Measurements from ENCODE around the gene OTULIN. TPM values are rescaled to one million over a fixed set of nuclear protein-coding genes. Genes with fewer than 3 reads are reported as not detected.

Gene OTULIN
- total and polyA plus RNA-seq, 11 donors, result 7.6 to 42.0 (median 27.1) TPM

DNA sequence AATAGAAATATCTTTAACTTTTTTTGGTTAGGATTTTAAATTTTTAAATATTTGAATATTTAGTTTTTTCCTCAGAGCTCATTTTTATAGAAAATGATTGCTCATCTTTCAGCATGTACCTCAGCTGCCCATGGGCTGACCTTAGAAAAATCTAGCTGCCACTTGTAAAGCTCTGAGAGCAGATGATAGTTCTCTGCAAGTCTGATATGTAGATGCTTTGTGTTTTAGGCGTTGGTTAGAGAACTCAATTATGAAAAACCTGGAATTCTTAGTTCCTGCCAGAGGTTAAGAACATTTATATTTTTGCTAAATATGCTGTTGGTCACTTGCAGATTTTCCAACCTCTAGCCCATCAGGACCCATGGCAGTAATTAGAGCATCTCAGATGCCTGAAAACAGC lies 15.1 kb downstream of the OTULIN start:
- Histone ChIP-seq H3K36me3 (peaks cover 0 to 61% (median 46%) of the 10 kb centered on the region in 9 donors), H3K27me3 (no peaks in the 10 kb centered on the region), H3K27ac (peak overlapping the region; percentile 45 to 88 (median 74)), H3K9me3 (no peaks in the 10 kb centered on the region), H3K4me1 (peaks cover 4 to 78% (median 44%) of the 10 kb centered on the region in 12 donors), H3K4me3 (no peak overlapping the region)
- intact Hi-C loops (cut with DNase I), result no loop called here
- TF ChIP-seq POLR2A (IDR thresholded peaks at IDR 0.05), result no peak
- TF ChIP-seq, protein P1, sequence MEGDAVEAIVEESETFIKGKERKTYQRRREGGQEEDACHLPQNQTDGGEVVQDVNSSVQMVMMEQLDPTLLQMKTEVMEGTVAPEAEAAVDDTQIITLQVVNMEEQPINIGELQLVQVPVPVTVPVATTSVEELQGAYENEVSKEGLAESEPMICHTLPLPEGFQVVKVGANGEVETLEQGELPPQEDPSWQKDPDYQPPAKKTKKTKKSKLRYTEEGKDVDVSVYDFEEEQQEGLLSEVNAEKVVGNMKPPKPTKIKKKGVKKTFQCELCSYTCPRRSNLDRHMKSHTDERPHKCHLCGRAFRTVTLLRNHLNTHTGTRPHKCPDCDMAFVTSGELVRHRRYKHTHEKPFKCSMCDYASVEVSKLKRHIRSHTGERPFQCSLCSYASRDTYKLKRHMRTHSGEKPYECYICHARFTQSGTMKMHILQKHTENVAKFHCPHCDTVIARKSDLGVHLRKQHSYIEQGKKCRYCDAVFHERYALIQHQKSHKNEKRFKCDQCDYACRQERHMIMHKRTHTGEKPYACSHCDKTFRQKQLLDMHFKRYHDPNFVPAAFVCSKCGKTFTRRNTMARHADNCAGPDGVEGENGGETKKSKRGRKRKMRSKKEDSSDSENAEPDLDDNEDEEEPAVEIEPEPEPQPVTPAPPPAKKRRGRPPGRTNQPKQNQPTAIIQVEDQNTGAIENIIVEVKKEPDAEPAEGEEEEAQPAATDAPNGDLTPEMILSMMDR (IDR thresholded peaks at IDR 0.05), result no peak
- DNase-seq, result no peak
- no peak for ATAC-seq
- WGBS, 4 donors, result 54 to 67% (median 62%) methylated on average over 1 of the region's 1 CpG

- H3K27me3 ChIP-seq, result no peaks in the 10 kb centered on the region
- H3K9me3 ChIP-seq, result no peaks in the 10 kb centered on the region
- peaks cover 2 to 78% (median 36%) of the 10 kb centered on the region in 12 donors for H3K4me1 ChIP-seq
- ATAC-seq (peak; percentile 63 to 71 (median 69)), DNase-seq (peak; percentile 33 to 73 (median 65))
- TF ChIP-seq, protein P1 (IDR thresholded peaks at IDR 0.05), result no peak
- TF ChIP-seq POLR2A (IDR thresholded peaks at IDR 0.05), result no peak
- peaks cover 0 to 68% (median 48%) of the 10 kb centered on the region in 9 donors for H3K36me3 ChIP-seq
- no peak overlapping the region for H3K4me3 ChIP-seq
- intact Hi-C loops (cut with DNase I), result no loop called here
- peak overlapping the region; percentile 16 to 88 (median 66) for H3K27ac ChIP-seq
- 58 to 71% (median 68%) methylated on average over 10 of the region's 10 CpGs for WGBS, 4 donors
Measured at GRCh38 chr5:14681236-14681752, 16.8 kb downstream of the OTULIN start.

GRCh38 chr5:14683906-14684455 lies 19.5 kb downstream of the OTULIN start:
- no peaks in the 10 kb centered on the region for H3K27me3 ChIP-seq
- intact Hi-C loops (cut with DNase I), result loop anchor here in 2 of 10 donors (2.0 kb wide), 2 partner anchors 321 to 331 kb away; no protein-coding TSS in a partner anchor
- 37 to 52% (median 44%) methylated on average over 4 of the region's 4 CpGs for WGBS, 4 donors

DNA sequence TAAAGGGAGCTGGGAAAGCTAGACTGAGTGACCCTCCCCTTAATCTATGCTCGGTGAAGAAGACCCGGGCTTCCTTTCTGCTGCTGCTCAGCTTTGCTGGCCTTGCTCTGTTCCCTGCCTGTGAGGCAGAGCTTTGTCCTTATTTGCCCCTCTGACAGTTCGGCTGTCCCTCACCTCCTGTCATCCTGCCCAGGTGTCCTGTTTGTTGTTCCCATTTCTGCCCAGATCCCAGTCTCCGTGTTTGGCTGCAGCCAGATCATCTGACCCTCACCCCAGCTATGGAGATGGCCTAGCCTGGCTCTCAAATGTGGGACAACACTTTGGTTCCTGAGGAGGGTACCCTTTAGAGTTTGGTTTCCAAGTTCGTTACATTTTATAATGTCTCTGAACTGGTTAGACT lies 20.2 kb downstream of the OTULIN start:
- 36 to 49% (median 46%) methylated on average over 5 of the region's 5 CpGs for WGBS, 4 donors
- TF ChIP-seq, protein P1 (IDR thresholded peaks at IDR 0.05), result no peak
- no peak for TF ChIP-seq POLR2A (IDR thresholded peaks at IDR 0.05)
- Histone ChIP-seq H3K9me3 (peaks cover 0 to under 1% (median 0%) of the 10 kb centered on the region in 12 donors), H3K27me3 (no peaks in the 10 kb centered on the region), H3K4me1 (peaks cover 0 to 66% (median 25%) of the 10 kb centered on the region in 12 donors), H3K27ac (peak overlapping the region; percentile 30 to 87 (median 73)), H3K4me3 (no peak overlapping the region), H3K36me3 (peaks cover 0 to 89% (median 73%) of the 10 kb centered on the region in 9 donors)
- ATAC-seq, result peak; percentile 55 to 75 (median 57)
- peak in 2 of 5 donors; percentile 50 to 51 for DNase-seq
- intact Hi-C loops (cut with DNase I), result loop anchor here in 8 of 10 donors (2.0 to 5.0 kb wide), 5 partner anchors 43 to 330 kb away; partner anchors contain the start of gene ANKH (in 2 of the 8)

More at GRCh38 chr5:14683906-14684455, 19.5 kb downstream of the OTULIN start:
- no peaks in the 10 kb centered on the region for H3K9me3 ChIP-seq
- no peak overlapping the region for H3K4me3 ChIP-seq
- peaks cover 0 to 89% (median 72%) of the 10 kb centered on the region in 9 donors for H3K36me3 ChIP-seq
- peak overlapping the region; percentile 30 to 87 (median 73) for H3K27ac ChIP-seq
- TF ChIP-seq POLR2A (IDR thresholded peaks at IDR 0.05), result no peak
- TF ChIP-seq, protein P1 (IDR thresholded peaks at IDR 0.05), result no peak
- ATAC-seq (no peak), DNase-seq (no peak)
- peaks cover 0 to 74% (median 29%) of the 10 kb centered on the region in 12 donors for H3K4me1 ChIP-seq
